GM12801 (cell line): ENCODE results near the gene HES6.

Source experiments
- TF ChIP-seq, protein P1 (sequence below): IDR thresholded peaks from one replicate; pipeline ENCODE4 v1.5.1; 2011; ENCODE audit warnings: control low read depth; ENCODE audit not compliant: insufficient read length; ENCODE audit errors: extremely low read depth

HES6 gene

GRCh38 chr2:238260883-238261282, 21.0 kb upstream of the HES6 start:
- TF ChIP-seq, protein P1, sequence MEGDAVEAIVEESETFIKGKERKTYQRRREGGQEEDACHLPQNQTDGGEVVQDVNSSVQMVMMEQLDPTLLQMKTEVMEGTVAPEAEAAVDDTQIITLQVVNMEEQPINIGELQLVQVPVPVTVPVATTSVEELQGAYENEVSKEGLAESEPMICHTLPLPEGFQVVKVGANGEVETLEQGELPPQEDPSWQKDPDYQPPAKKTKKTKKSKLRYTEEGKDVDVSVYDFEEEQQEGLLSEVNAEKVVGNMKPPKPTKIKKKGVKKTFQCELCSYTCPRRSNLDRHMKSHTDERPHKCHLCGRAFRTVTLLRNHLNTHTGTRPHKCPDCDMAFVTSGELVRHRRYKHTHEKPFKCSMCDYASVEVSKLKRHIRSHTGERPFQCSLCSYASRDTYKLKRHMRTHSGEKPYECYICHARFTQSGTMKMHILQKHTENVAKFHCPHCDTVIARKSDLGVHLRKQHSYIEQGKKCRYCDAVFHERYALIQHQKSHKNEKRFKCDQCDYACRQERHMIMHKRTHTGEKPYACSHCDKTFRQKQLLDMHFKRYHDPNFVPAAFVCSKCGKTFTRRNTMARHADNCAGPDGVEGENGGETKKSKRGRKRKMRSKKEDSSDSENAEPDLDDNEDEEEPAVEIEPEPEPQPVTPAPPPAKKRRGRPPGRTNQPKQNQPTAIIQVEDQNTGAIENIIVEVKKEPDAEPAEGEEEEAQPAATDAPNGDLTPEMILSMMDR, result no peak

- TF ChIP-seq, protein P1, result no peak
These were observed 19.5 kb upstream of the HES6 start for GRCh38 chr2:238259061-238260020.

DNA sequence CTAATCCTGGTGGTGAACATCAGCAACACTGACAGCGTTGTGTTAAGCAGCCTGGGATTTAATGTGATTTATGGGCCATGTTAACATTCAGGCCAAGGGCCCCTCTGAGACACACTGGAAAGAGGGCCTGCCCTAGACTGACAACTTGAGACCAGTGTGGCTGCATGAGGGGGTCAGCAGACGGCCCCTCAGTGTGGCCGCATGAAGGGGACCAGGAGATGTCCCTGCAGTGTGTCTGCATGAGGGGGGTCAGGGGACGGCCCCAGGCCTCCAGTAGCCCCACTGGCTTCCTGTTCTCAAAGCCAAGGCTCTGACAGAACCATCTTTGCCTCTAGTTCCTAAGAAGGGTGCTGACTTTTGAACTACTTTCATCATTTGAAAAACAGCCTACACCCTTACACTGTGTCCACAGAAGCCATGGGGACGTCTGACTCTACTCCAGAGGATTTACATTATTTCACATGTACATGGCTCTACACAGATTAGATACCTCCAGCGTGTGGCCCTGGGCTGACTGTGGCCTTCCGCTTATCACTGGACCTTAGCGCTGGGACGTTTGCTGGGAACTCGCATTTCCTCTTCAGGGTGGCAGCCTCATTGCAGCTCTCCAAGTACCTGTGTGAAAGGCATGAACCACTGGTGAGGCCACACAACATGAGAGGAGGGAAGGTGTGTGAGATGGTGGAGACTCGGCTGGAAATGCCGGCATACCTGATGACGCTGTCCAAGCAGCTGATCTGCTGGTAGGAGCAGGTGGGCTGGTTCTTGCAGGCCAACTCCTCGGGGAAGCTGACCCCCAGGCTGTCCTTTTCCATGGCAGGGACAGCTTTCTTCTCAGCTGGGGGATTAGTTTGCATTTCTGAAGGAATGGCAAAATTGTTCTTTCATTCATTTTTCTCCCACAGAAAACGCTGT, 18.2 kb upstream of the HES6 start:
- TF ChIP-seq, protein P1, result no peak

DNA sequence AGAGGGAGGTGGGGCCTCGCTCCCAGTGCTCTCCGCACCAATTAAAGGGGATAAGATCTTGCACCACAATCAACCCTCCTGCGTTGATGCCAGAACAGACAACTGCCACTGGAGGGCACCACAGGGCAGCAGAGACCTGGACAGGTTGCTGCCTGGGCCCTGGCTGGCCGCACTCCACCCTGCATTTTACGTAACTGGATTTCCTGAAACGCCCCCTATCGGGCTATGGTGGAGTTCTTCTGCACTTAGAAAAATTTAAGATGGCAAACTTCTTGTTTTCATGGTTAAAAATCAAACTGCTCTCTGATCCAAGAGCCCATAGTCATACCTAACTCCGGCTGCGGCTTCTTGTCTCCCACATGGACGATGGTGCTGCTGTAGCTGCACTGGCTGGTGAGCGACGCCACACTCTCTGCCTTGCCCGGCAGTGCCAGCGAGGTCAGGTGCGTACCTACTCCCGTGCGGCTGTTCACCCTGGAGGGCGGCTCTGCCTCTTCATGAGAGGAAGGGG, 16.8 kb upstream of the HES6 start:
- TF ChIP-seq, protein P1, result no peak

DNA sequence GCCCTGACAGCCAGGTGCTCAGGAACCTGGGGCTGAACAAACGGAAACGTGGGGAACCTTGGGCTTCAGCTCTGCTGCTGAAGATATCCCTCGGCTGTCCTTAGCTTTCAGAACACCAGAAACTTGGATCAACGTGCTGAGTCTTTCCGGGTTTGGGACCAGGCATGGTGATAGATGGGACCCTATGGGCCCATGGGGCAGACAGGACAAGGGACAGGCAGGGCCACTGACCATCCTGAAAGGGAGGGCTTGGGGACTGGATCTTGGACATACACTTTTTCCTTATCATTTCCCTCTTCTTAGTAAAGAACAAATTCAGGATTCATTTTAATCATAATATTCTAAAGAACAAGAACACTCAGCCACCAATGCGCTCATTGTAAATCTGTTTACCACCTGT, 16.3 kb upstream of the HES6 start:
- TF ChIP-seq, protein P1, result no peak

GRCh38 chr2:238255636-238256035, 15.8 kb upstream of the HES6 start:
- TF ChIP-seq, protein P1, result no peak

DNA sequence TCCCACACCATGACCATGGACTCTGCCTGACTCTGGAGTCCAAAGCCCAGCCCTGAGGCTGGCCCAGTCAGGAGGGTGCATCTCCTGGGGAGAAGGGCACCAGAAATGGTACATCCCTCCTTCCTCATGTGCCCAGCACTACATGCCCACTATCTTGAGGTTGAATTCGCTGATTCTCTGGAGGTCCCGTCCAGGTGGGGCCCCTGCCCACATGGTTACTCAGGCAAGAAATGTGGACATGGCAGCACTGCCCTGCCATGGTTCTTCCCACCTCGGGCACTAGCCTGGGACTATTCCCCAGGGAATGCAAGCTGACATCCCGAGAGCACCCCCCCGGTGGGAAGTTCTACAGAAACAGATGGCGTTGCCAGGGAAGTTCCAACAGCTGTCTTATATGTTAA, 15.3 kb upstream of the HES6 start:
- TF ChIP-seq, protein P1, result no peak
